Lung (tissue), 12 donors: ENCODE data around the gene TAS2R38. TPM values are rescaled to one million over a fixed set of nuclear protein-coding genes. Genes with fewer than 3 reads are reported as not detected.

ENCODE experiments used
- ATAC-seq: fragments of 200-7000 bp; cut with Tn5 transposase; one replicate; pipeline ENCODE4 v1.9.1; 2020; ENCODE audit warnings: moderate number of reproducible peaks; ENCODE audit not compliant: insufficient read depth, low FRiP score
- DNase-seq, 3 donors: peaks; one replicate each; pipeline ENCODE4 v3.0.0-alpha.2; 2013 to 2017
- H3K27ac ChIP-seq, 2 donors: one replicate each; pipeline ENCODE4 v1.5.1; 2013; ENCODE audit warnings: mild to moderate bottlenecking in 2 of 2, moderate library complexity in 2 of 2, control low read depth in 1 of 2, inconsistent platforms in 1 of 2, low read depth in 1 of 2, low read length in 1 of 2
- H3K27me3 ChIP-seq, 3 donors: one replicate each; pipeline ENCODE4 v1.5.1; 2013; ENCODE audit warnings: low read length in 2 of 3; ENCODE audit not compliant: control insufficient read depth in 3 of 3, insufficient read depth in 3 of 3
- H3K36me3 ChIP-seq, 4 donors: one replicate each; pipeline ENCODE4 v1.5.1; 2013; ENCODE audit warnings: low read length in 4 of 4, mild to moderate bottlenecking in 1 of 4, moderate library complexity in 1 of 4; ENCODE audit not compliant: control insufficient read depth in 4 of 4, insufficient read depth in 4 of 4
- H3K4me1 ChIP-seq, 5 donors: one replicate each; pipeline ENCODE4 v1.5.1; 2013; ENCODE audit warnings: low read length in 5 of 5, mild to moderate bottlenecking in 2 of 5, moderate library complexity in 1 of 5; ENCODE audit not compliant: control insufficient read depth in 5 of 5, insufficient read depth in 5 of 5
- H3K4me3 ChIP-seq: one replicate; pipeline ENCODE4 v1.5.1; 2013; ENCODE audit warnings: mild to moderate bottlenecking, control low read depth, moderate library complexity
- H3K9ac ChIP-seq, 2 donors: one replicate each; pipeline ENCODE4 v1.5.1; 2013; ENCODE audit warnings: low read length in 2 of 2, control low read depth in 1 of 2; ENCODE audit not compliant: insufficient read depth in 1 of 2
- H3K9me3 ChIP-seq, 4 donors: one replicate each; pipeline ENCODE4 v1.5.1; 2013; ENCODE audit warnings: low read length in 3 of 4, mild to moderate bottlenecking in 1 of 4, moderate library complexity in 1 of 4; ENCODE audit not compliant: control insufficient read depth in 4 of 4, insufficient read depth in 3 of 4
- WGBS, 2 donors: extraction: QIAGEN DNeasy Blood & Tissue Kit; methylation state at CpG; one replicate each; pipeline ENCODE4 v1.1.7; 2013; 5-methylcytosine and 5-hydroxymethylcytosine counted together
- polyA plus RNA-seq, 2 donors: library from polyadenylated mRNA; stranded (reverse); fragments of 200-250 nt; gene quantifications; one replicate each; pipeline ENCODE4 v1.2.1, GENCODE V29; 2013
- total RNA-seq, 2 donors: library from RNA; depleted of rRNA in 1 of 2; stranded (reverse); fragments of >200 nt in 1 of 2; gene quantifications; one replicate each; pipeline ENCODE4 v1.2.1, GENCODE V29; 2014 to 2021
- TF ChIP-seq, protein P1 (sequence below): IDR thresholded peaks from 2 replicates; pipeline ENCODE4 v1.5.1; 2012; ENCODE audit warnings: mild to moderate bottlenecking; ENCODE audit errors: control extremely low read depth, extremely low read depth
- donor health status: control.
- donor health status: control.
- donor health status: Bipolar disorder and iron deficiency.
- donor health status: healthy.
- donor health status: DM: yes; HTN: yes; CAD: no.

The TAS2R38 gene
- total and polyA plus RNA-seq, 4 donors: not detected

DNA sequence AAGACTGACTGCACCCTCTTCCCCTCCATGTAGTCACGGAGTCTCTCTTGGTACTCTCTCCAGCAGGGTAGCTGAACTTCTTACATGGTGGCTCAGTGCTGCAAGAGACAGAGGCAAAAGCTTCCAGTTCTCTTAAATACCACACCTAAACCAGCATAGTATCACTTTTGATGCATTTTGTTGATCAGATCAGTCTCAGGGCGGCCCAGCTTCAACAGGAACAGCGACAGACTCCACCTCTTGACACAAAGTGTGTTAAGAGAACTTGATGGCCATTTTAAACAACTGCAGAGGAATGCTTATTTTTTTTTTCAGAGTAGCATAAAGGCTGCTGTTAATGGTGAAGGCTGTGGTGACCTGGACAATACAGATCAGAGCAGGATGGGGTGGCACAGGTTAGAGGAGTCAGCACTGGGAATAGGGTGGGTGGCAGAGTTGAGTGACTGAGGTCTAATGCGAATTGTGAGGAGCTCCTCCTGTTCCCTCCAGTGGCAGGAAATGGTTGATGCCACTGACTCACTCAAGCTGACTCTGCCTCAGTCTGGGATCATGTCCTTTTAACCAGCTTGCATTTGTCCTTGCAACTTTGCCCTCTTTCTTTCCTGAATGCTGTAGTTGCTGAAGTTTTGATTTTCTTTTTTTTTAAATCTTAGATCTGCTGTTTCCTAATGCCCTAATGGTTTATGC lies 39.4 kb upstream of the TAS2R38 start:
- Histone ChIP-seq H3K9me3 (no peaks in the 10 kb centered on the region), H3K27me3 (no peaks in the 10 kb centered on the region), H3K27ac (no peak overlapping the region), H3K4me3 (no peak overlapping the region), H3K36me3 (no peaks in the 10 kb centered on the region), H3K9ac (no peak overlapping the region), H3K4me1 (no peaks in the 10 kb centered on the region)
- ATAC-seq (no peak), DNase-seq (no peak)
- WGBS, 2 donors: 80 to 92% methylated on average over 4 of the region's 4 CpGs
- TF ChIP-seq, protein P1, sequence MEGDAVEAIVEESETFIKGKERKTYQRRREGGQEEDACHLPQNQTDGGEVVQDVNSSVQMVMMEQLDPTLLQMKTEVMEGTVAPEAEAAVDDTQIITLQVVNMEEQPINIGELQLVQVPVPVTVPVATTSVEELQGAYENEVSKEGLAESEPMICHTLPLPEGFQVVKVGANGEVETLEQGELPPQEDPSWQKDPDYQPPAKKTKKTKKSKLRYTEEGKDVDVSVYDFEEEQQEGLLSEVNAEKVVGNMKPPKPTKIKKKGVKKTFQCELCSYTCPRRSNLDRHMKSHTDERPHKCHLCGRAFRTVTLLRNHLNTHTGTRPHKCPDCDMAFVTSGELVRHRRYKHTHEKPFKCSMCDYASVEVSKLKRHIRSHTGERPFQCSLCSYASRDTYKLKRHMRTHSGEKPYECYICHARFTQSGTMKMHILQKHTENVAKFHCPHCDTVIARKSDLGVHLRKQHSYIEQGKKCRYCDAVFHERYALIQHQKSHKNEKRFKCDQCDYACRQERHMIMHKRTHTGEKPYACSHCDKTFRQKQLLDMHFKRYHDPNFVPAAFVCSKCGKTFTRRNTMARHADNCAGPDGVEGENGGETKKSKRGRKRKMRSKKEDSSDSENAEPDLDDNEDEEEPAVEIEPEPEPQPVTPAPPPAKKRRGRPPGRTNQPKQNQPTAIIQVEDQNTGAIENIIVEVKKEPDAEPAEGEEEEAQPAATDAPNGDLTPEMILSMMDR: no peak

- Histone ChIP-seq H3K4me3 (no peak overlapping the region), H3K27me3 (no peaks in the 10 kb centered on the region), H3K9ac (no peak overlapping the region), H3K27ac (no peak overlapping the region), H3K4me1 (no peaks in the 10 kb centered on the region), H3K36me3 (no peaks in the 10 kb centered on the region), H3K9me3 (no peaks in the 10 kb centered on the region)
- ATAC-seq (no peak), DNase-seq (no peak)
- TF ChIP-seq, protein P1: no peak
- 71 to 91% methylated on average over 3 of the region's 3 CpGs for WGBS, 2 donors
These were observed 37.5 kb upstream of the TAS2R38 start for GRCh38 chr7:142010952-142011548.

- no peaks in the 10 kb centered on the region for H3K27me3 ChIP-seq
- 69 to 85% methylated on average over 1 of the region's 1 CpG for WGBS, 2 donors
- ATAC-seq: no peak
These were observed 35.6 kb upstream of the TAS2R38 start for GRCh38 chr7:142009187-142009586.

More at GRCh38 chr7:142009187-142009586, 35.6 kb upstream of the TAS2R38 start:
- TF ChIP-seq, protein P1: no peak
- H3K27ac ChIP-seq: no peak overlapping the region
- DNase-seq: no peak
- H3K4me3 ChIP-seq: no peak overlapping the region
- no peak overlapping the region for H3K9ac ChIP-seq
- H3K36me3 ChIP-seq: no peaks in the 10 kb centered on the region
- no peaks in the 10 kb centered on the region for H3K9me3 ChIP-seq
- H3K4me1 ChIP-seq: no peaks in the 10 kb centered on the region
